Hematopoietic multipotent progenitor cell treated with erythropoietin and hydrocortisone succinate and interleukin-3 and kit ligand, for 4 days (in vitro differentiated cells): ENCODE data around the gene IFNLR1.

Experiments
- DNase-seq: peaks from one replicate; pipeline ENCODE4 v3.0.0-alpha.2; 2015

IFNLR1 gene

GRCh38 chr1:24147194-24147593 lies 39.9 kb downstream of the IFNLR1 start:
- DNase-seq: no peak

GRCh38 chr1:24142546-24143534 lies 44.2 kb downstream of the IFNLR1 start, which contains the start of gene IL22RA1:
Gene IL22RA1 (minus strand): TSS chr1:24143140. CDS start chr1:24143082, 58 bp downstream.
- DNase-seq: no peak

GRCh38 chr1:24141311-24141997 lies 45.6 kb downstream of the IFNLR1 start:
- no peak for DNase-seq

- no peak for DNase-seq
Measured at GRCh38 chr1:24140741-24141181, 46.3 kb downstream of the IFNLR1 start.

- no peak for DNase-seq
Measured at GRCh38 chr1:24139841-24140425, 47.2 kb downstream of the IFNLR1 start.

GRCh38 chr1:24139222-24139489 lies 47.9 kb downstream of the IFNLR1 start:
- no peak for DNase-seq

- no peak for DNase-seq
Measured at GRCh38 chr1:24138476-24139221, 48.4 kb downstream of the IFNLR1 start.

GRCh38 chr1:24136956-24137539 lies 50.0 kb downstream of the IFNLR1 start:
- DNase-seq: no peak

- no peak for DNase-seq
Measured at GRCh38 chr1:24134376-24134775, 52.7 kb downstream of the IFNLR1 start.

GRCh38 chr1:24133819-24134218 lies 53.3 kb downstream of the IFNLR1 start:
- DNase-seq: no peak

- DNase-seq: no peak
Measured at GRCh38 chr1:24130385-24130784, 56.7 kb downstream of the IFNLR1 start.

GRCh38 chr1:24127801-24128363 lies 59.2 kb downstream of the IFNLR1 start:
- no peak for DNase-seq

GRCh38 chr1:24127134-24127800 lies 59.8 kb downstream of the IFNLR1 start:
- no peak for DNase-seq

- no peak for DNase-seq
Measured at GRCh38 chr1:24126672-24127023, 60.4 kb downstream of the IFNLR1 start.

GRCh38 chr1:24126018-24126671 lies 60.9 kb downstream of the IFNLR1 start:
- DNase-seq: no peak

GRCh38 chr1:24125456-24125855 lies 61.6 kb downstream of the IFNLR1 start:
- DNase-seq: no peak

GRCh38 chr1:24124980-24125379 lies 62.1 kb downstream of the IFNLR1 start:
- DNase-seq: no peak

GRCh38 chr1:24123611-24124010 lies 63.5 kb downstream of the IFNLR1 start:
- DNase-seq: no peak

- no peak for DNase-seq
Measured at GRCh38 chr1:24122776-24123175, 64.3 kb downstream of the IFNLR1 start.

GRCh38 chr1:24121406-24121805 lies 65.7 kb downstream of the IFNLR1 start:
- DNase-seq: no peak

- no peak for DNase-seq
Measured at GRCh38 chr1:24120965-24121364, 66.1 kb downstream of the IFNLR1 start.
